Loucy (cell line): Measurements from ENCODE around the gene TRIOBP.

Experiments
- H2AFZ ChIP-seq: fragments of 200-600 bp; sonication (generic); 2 replicates; pipeline ENCODE4 v1.6.0; 2016; ENCODE audit warnings: antibody characterized with exemption, mild to moderate bottlenecking, low read length, moderate library complexity
- H3F3A ChIP-seq: fragments of 200-600 bp; 2 replicates; pipeline ENCODE4 v1.6.0; 2016; ENCODE audit warnings: antibody characterized with exemption, low read depth, mild to moderate bottlenecking
- H3K27me3 ChIP-seq: fragments of 200-600 bp; sonication (generic); 2 replicates; pipeline ENCODE4 v1.6.1; 2014; ENCODE audit warnings: low read length, mild to moderate bottlenecking; ENCODE audit not compliant: insufficient read depth, poor library complexity, severe bottlenecking
- H3K36me3 ChIP-seq: fragments of 200-600 bp; sonication (generic); 2 replicates; pipeline ENCODE4 v1.6.1; 2016; ENCODE audit warnings: low read length; ENCODE audit not compliant: insufficient read depth
- H3K4me1 ChIP-seq: fragments of 200-600 bp; sonication (generic); 2 replicates; pipeline ENCODE4 v1.5.1; 2014; ENCODE audit warnings: low read length, mild to moderate bottlenecking; ENCODE audit not compliant: insufficient read depth, poor library complexity, severe bottlenecking
- H3K4me2 ChIP-seq: fragments of 200-600 bp; sonication (generic); 2 replicates; pipeline ENCODE4 v1.6.0; 2014; ENCODE audit warnings: antibody characterized with exemption, low read length, low read depth, mild to moderate bottlenecking; ENCODE audit not compliant: poor library complexity, severe bottlenecking
- H3K4me3 ChIP-seq: fragments of 200-600 bp; sonication (generic); 2 replicates; pipeline ENCODE4 v1.5.1; 2014; ENCODE audit warnings: low read length, mild to moderate bottlenecking, mixed read lengths; ENCODE audit not compliant: poor library complexity, severe bottlenecking
- H3K79me2 ChIP-seq: fragments of 200-600 bp; sonication (generic); 2 replicates; pipeline ENCODE4 v1.6.1; 2014; ENCODE audit warnings: low read length; ENCODE audit not compliant: insufficient read depth
- H3K9ac ChIP-seq: fragments of 200-600 bp; sonication (generic); 2 replicates; pipeline ENCODE4 v1.6.0; 2014; ENCODE audit warnings: mild to moderate bottlenecking, low read depth, low read length, moderate library complexity; ENCODE audit not compliant: poor library complexity, severe bottlenecking
- H3K9me2 ChIP-seq: fragments of 200-600 bp; sonication (generic); replicated peaks from 2 replicates; pipeline ENCODE4 v1.6.1; 2016; ENCODE audit warnings: low read depth, low read length, mixed read lengths
- H3K9me3 ChIP-seq: fragments of 200-600 bp; sonication (generic); 2 replicates; pipeline ENCODE4 v1.6.1; 2014; ENCODE audit warnings: mild to moderate bottlenecking, antibody characterized with exemption, low read length, low read depth; ENCODE audit not compliant: insufficient read depth
- H4K20me1 ChIP-seq: fragments of 200-600 bp; sonication (generic); 2 replicates; pipeline ENCODE4 v1.6.0; 2014; ENCODE audit warnings: antibody characterized with exemption, low read length, mild to moderate bottlenecking; ENCODE audit not compliant: insufficient read depth, poor library complexity, severe bottlenecking
- EZH2phosphoT487 ChIP-seq: fragments of 200-600 bp; IDR thresholded peaks from 2 replicates; pipeline ENCODE4 v1.6.1; 2018; ENCODE audit warnings: antibody characterized with exemption, mild to moderate bottlenecking, moderate library complexity, borderline replicate concordance
- TF ChIP-seq, protein P1 (sequence below): fragments of 200-600 bp; sonication (generic); conservative IDR thresholded peaks from 2 replicates; pipeline ENCODE4 v1.5.1; 2014; ENCODE audit warnings: mild to moderate bottlenecking, antibody characterized with exemption, low read length

Gene TRIOBP

GRCh38 chr22:37771081-37771480 is 74.2 kb downstream of the TRIOBP start:
- no peak overlapping the region for H3K9ac ChIP-seq
- H3K4me2 ChIP-seq: no peak overlapping the region
- peaks cover 19% of the 10 kb centered on the region; the same call in 1 of the 2 replicates for H3K36me3 ChIP-seq
- no peak overlapping the region for H2AFZ ChIP-seq
- H4K20me1 ChIP-seq: no peaks in the 10 kb centered on the region
- H3K4me3 ChIP-seq: no peak overlapping the region
- H3K4me1 ChIP-seq: no peaks in the 10 kb centered on the region
- no peaks in the 10 kb centered on the region for H3K27me3 ChIP-seq
- no peaks in the 10 kb centered on the region for H3F3A ChIP-seq
- no peaks in the 10 kb centered on the region for H3K9me2 ChIP-seq
- H3K9me3 ChIP-seq: no peaks in the 10 kb centered on the region
- TF ChIP-seq EZH2phosphoT487: no peak
- TF ChIP-seq, protein P1, sequence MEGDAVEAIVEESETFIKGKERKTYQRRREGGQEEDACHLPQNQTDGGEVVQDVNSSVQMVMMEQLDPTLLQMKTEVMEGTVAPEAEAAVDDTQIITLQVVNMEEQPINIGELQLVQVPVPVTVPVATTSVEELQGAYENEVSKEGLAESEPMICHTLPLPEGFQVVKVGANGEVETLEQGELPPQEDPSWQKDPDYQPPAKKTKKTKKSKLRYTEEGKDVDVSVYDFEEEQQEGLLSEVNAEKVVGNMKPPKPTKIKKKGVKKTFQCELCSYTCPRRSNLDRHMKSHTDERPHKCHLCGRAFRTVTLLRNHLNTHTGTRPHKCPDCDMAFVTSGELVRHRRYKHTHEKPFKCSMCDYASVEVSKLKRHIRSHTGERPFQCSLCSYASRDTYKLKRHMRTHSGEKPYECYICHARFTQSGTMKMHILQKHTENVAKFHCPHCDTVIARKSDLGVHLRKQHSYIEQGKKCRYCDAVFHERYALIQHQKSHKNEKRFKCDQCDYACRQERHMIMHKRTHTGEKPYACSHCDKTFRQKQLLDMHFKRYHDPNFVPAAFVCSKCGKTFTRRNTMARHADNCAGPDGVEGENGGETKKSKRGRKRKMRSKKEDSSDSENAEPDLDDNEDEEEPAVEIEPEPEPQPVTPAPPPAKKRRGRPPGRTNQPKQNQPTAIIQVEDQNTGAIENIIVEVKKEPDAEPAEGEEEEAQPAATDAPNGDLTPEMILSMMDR: no peak
- H3K79me2 ChIP-seq: no peaks in the 10 kb centered on the region

DNA sequence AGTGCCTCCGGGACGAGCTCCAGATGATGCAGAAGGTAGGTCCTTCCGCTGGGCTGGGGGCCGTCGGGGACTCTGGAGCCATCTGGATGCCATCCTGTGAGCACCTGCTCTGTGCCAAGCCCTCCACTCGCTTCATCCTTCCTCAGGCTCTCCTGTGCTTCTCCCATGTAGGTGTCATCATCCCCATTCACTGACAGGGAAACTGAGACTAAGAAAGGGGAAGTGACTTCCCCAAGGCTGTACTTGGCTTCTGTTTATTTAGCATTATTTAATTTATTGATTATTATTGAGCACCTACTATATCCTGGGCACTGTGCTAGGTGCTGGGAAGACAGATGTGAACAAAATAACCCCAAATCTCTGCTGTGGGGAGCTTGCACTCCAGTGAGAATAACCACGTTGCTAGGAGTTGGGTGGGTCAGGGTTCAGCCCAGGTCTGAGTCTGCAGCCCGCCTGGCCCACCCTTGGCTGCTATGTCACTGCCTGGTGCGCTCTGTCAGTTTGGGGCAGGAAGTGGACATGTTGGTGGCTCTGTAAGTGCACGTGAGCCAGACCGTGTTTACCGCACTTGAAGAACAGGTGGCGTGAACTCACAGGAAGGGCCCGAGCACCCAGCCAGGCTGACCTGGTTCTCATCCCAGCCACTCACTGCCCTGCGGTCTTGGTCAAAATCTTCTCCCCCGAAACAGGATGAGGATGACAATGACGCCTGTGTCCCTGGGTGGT is 75.0 kb downstream of the TRIOBP start:
- Histone ChIP-seq H2AFZ (no peak overlapping the region), H3K9me3 (no peaks in the 10 kb centered on the region), H3K4me2 (no peak overlapping the region), H3F3A (no peaks in the 10 kb centered on the region), H3K27me3 (no peaks in the 10 kb centered on the region), H3K36me3 (peaks cover 17% of the 10 kb centered on the region; the same call in 1 of the 2 replicates), H3K4me3 (no peak overlapping the region), H4K20me1 (no peaks in the 10 kb centered on the region), H3K9ac (no peak overlapping the region), H3K9me2 (no peaks in the 10 kb centered on the region), H3K4me1 (no peaks in the 10 kb centered on the region), H3K79me2 (no peaks in the 10 kb centered on the region)
- TF ChIP-seq, protein P1: no peak
- no peak for TF ChIP-seq EZH2phosphoT487

GRCh38 chr22:37774728-37775127 is 77.9 kb downstream of the TRIOBP start:
- Histone ChIP-seq H3K9me2 (no peaks in the 10 kb centered on the region), H3K27me3 (no peaks in the 10 kb centered on the region), H3K79me2 (no peaks in the 10 kb centered on the region), H3K4me3 (no peak overlapping the region), H3K9me3 (no peaks in the 10 kb centered on the region), H2AFZ (no peak overlapping the region), H3K9ac (no peak overlapping the region), H4K20me1 (no peaks in the 10 kb centered on the region), H3K36me3 (peaks cover 17% of the 10 kb centered on the region; the same call in 1 of the 2 replicates), H3K4me2 (no peak overlapping the region), H3F3A (no peaks in the 10 kb centered on the region), H3K4me1 (no peaks in the 10 kb centered on the region)
- TF ChIP-seq, protein P1: no peak
- no peak for TF ChIP-seq EZH2phosphoT487
